Activated CD4-positive, CD25-positive, alpha-beta regulatory T cell treated with anti-CD3 and anti-CD28 coated beads, Interleukin-2, amount 50 U/mL, for 24 hours (primary cell): ENCODE measurements around the gene KCNC3.

Experiments used
- ATAC-seq, 2 donors: fragments of 150-1000 bp; cut with Tn5 transposase; one replicate each; pipeline ENCODE4 v1.10.0; 2021; ENCODE audit warnings: mild to moderate bottlenecking in 1 of 2, moderate library complexity in 1 of 2

KCNC3 gene

GRCh38 chr19:50329146-50329925, at the start of gene KCNC3:
Gene KCNC3, minus strand, starts transcription at chr19:50329377. Its CDS starts 295 bp downstream, at chr19:50329082.
- peak; percentile 75 for ATAC-seq

GRCh38 chr19:50378863-50379236, 49.7 kb upstream of the KCNC3 start:
- ATAC-seq: no peak

GRCh38 chr19:50378169-50378862, 49.1 kb upstream of the KCNC3 start:
- no peak for ATAC-seq

- no peak for ATAC-seq
Observed at GRCh38 chr19:50377517-50377916, 48.3 kb upstream of the KCNC3 start.

GRCh38 chr19:50377051-50377461, 47.9 kb upstream of the KCNC3 start:
- no peak for ATAC-seq

- peak; percentile 94 to 95 for ATAC-seq
Observed at GRCh38 chr19:50376166-50377050, 47.2 kb upstream of the KCNC3 start, which contains the start of gene NR1H2. Gene NR1H2, plus strand, starts transcription at chr19:50376457. Its CDS starts 1,149 bp downstream, at chr19:50377606.

GRCh38 chr19:50371914-50372475, 42.8 kb upstream of the KCNC3 start:
- ATAC-seq: no peak

- peak; percentile 52 to 55 for ATAC-seq
Observed at GRCh38 chr19:50368649-50369570, 39.7 kb upstream of the KCNC3 start.

GRCh38 chr19:50365434-50366306, 36.5 kb upstream of the KCNC3 start, which contains the start of gene NAPSA:
Gene NAPSA, minus strand, starts transcription at chr19:50365639. Its CDS starts 18 bp downstream, at chr19:50365621.
- no peak for ATAC-seq

- ATAC-seq: peak; percentile 58 to 59
Observed at GRCh38 chr19:50362656-50363424, 33.7 kb upstream of the KCNC3 start.

- no peak for ATAC-seq
Observed at GRCh38 chr19:50362030-50362412, 32.8 kb upstream of the KCNC3 start.

GRCh38 chr19:50361290-50362029, 32.3 kb upstream of the KCNC3 start:
- no peak for ATAC-seq

- no peak for ATAC-seq
Observed at GRCh38 chr19:50359328-50359818, 30.2 kb upstream of the KCNC3 start.

- peak; percentile 11 to 26 for ATAC-seq
Observed at GRCh38 chr19:50358483-50359327, 29.5 kb upstream of the KCNC3 start.

- peak; percentile 78 to 80 for ATAC-seq
Observed at GRCh38 chr19:50357178-50358100, 28.3 kb upstream of the KCNC3 start.

GRCh38 chr19:50356691-50357177, 27.6 kb upstream of the KCNC3 start:
- ATAC-seq: no peak
